Body of pancreas (tissue), 4 donors: Measurements from ENCODE around the gene BUB3. TPM values are rescaled to one million over a fixed set of nuclear protein-coding genes. Genes with fewer than 3 reads are reported as not detected.

Source experiments
- ATAC-seq: fragments of 150-250 bp; one replicate; pipeline ENCODE4 v1.9.1; 2016
- DNase-seq, 4 donors: peaks; one replicate each; pipeline ENCODE4 v3.0.0-alpha.2; 2019
- H3K27ac ChIP-seq, 4 donors: fragments of 200-600 bp; sonication (generic); 1 replicate in 3 of 4; 2 replicates in 1 of 4; pipeline versions ENCODE4 v1.5.1 to v1.6.1; 2016 to 2019; ENCODE audit warnings: mild to moderate bottlenecking in 1 of 4, mixed read lengths in 1 of 4, moderate library complexity in 1 of 4
- H3K27me3 ChIP-seq, 2 donors: fragments of 200-600 bp; sonication (generic); one replicate each; pipeline ENCODE4 v1.6.0; 2016; ENCODE audit warnings: mild to moderate bottlenecking in 1 of 2
- H3K36me3 ChIP-seq, 2 donors: fragments of 200-600 bp; sonication (generic); replicated peaks in 1 of 2; 2 replicates each; pipeline ENCODE4 v1.5.1; 2016; ENCODE audit warnings: low read depth in 2 of 2; ENCODE audit not compliant: insufficient read depth in 1 of 2
- H3K4me1 ChIP-seq: fragments of 200-600 bp; sonication (generic); one replicate; pipeline ENCODE4 v1.6.0; 2016
- H3K4me3 ChIP-seq, 2 donors: fragments of 200-600 bp; sonication (generic); 1 replicate in 1 of 2; 2 replicates in 1 of 2; pipeline ENCODE4 v1.5.1; 2016 to 2019
- H3K9me3 ChIP-seq, 3 donors: fragments of 200-600 bp; sonication (generic); 1 replicate in 2 of 3; 2 replicates in 1 of 3; pipeline ENCODE4 v1.5.1; 2016
- POLR2A ChIP-seq, 3 donors: fragments of 450-650 bp; IDR thresholded peaks; one replicate each; pipeline ENCODE4 v1.6.1; 2016; ENCODE audit warnings: antibody characterized with exemption in 3 of 3, mild to moderate bottlenecking in 2 of 3
- WGBS, 2 donors: methylation state at CpG; one replicate each; pipeline ENCODE4 v1.1.5; 2017; 5-methylcytosine and 5-hydroxymethylcytosine counted together
- intact Hi-C: fragments of 100-400 bp; cut with DNase I; formaldehyde crosslinking; loops from one replicate; pipeline ENCODE4 v1.15.1; 2023
- total RNA-seq, 2 donors: library from RNA; depleted of rRNA; stranded (reverse); fragments of >200 nt; gene quantifications; one replicate each; pipeline ENCODE4 v1.1.0, GENCODE V29; 2016
- TF ChIP-seq, protein P1 (sequence below), 7 experiments: fragments of 450-650 bp in 4 of 7; fragments of 200-600 bp in 3 of 7; sonication (generic) in 3 of 7; IDR thresholded peaks; one replicate each; pipeline ENCODE4 v1.5.1; 2016 to 2019; ENCODE audit warnings: antibody characterized with exemption in 7 of 7

The BUB3 gene, protein sequence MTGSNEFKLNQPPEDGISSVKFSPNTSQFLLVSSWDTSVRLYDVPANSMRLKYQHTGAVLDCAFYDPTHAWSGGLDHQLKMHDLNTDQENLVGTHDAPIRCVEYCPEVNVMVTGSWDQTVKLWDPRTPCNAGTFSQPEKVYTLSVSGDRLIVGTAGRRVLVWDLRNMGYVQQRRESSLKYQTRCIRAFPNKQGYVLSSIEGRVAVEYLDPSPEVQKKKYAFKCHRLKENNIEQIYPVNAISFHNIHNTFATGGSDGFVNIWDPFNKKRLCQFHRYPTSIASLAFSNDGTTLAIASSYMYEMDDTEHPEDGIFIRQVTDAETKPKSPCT
- total RNA-seq = 10 to 100 TPM; 39.4 to 51.1 TPM

DNA sequence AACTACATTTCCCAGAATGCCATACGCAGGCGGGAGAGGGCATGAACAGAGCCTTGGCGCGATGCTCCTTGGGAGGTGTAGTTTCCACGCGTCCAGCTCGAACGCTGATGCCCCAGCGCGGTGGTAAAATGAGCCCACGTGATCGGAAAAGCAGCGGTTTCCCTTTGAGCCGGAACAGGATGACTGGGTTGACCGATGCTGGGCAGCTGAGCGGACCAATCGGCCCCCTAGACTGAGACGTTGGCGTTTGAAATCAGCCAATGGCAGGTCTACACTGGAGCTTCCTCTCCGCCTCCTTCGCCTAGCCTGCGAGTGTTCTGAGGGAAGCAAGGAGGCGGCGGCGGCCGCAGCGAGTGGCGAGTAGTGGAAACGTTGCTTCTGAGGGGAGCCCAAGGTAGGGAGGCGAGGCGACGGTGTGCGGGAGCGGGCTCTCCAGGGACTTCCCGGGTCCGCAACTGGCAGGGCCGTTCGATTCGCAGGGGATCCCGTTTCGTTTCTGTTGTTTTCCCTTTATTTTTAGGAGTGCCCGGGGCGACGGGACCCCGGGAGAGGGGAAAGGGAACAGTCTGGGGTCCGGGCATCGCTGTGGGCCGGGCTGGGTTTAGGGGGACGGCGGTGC lies at the start of gene BUB3:
BUB3 (plus strand) TSS at position 311 of the 619 bp plus-strand sequence. CDS start 516 bp downstream, outside the sequence.
- peak; percentile 97 to 99 (median 98) for DNase-seq
- 0% methylated on average over 29 to 50 of the region's 50 CpGs for WGBS, 2 donors
- Histone ChIP-seq H3K27me3 (peaks cover 0 to 31% of the 10 kb centered on the region in 2 donors), H3K4me3 (peak within 1 kb of the TSS; percentile 73 to 92), H3K4me1 (peaks cover 44% of the 10 kb centered on the region), H3K27ac (peak within 1 kb of the TSS; percentile 55 to 85 (median 78)), H3K9me3 (peaks cover 0 to 2% (median 0%) of the 10 kb centered on the region in 3 donors), H3K36me3 (peaks cover 0 to 10% of the 10 kb centered on the region in 2 donors)
- peak; percentile 53 to 89 (median 85) for TF ChIP-seq POLR2A (IDR thresholded peaks at IDR 0.05)
- TF ChIP-seq, protein P1, sequence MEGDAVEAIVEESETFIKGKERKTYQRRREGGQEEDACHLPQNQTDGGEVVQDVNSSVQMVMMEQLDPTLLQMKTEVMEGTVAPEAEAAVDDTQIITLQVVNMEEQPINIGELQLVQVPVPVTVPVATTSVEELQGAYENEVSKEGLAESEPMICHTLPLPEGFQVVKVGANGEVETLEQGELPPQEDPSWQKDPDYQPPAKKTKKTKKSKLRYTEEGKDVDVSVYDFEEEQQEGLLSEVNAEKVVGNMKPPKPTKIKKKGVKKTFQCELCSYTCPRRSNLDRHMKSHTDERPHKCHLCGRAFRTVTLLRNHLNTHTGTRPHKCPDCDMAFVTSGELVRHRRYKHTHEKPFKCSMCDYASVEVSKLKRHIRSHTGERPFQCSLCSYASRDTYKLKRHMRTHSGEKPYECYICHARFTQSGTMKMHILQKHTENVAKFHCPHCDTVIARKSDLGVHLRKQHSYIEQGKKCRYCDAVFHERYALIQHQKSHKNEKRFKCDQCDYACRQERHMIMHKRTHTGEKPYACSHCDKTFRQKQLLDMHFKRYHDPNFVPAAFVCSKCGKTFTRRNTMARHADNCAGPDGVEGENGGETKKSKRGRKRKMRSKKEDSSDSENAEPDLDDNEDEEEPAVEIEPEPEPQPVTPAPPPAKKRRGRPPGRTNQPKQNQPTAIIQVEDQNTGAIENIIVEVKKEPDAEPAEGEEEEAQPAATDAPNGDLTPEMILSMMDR (IDR thresholded peaks at IDR 0.05) = peak in 5 of 7 experiments; percentile 13 to 57 (median 51)
- intact Hi-C loops = no loop called here
- peak; percentile 98 for ATAC-seq

DNA sequence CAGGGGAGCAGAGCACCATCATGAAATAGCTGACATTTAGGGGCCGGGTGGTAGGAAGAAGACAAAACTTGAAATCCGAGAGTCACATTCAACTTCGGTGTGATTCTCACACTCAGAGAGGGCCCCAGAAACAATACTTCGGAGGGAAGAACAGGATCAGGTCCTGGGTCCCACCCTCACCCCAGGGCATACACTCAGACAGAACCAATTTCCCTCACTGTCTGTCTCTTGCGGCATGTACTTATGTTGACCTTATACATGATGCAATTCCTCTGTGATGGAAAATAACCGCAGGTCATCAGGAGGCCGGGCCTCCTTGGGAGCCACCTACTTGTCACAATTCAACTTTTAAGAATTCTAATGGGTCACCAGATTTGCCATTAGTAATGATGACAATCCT lies 44.7 kb upstream of the BUB3 start:
- no peak for TF ChIP-seq POLR2A (IDR thresholded peaks at IDR 0.05)
- TF ChIP-seq, protein P1 (IDR thresholded peaks at IDR 0.05) = no peak
- H3K4me3 ChIP-seq = no peak overlapping the region
- no peaks in the 10 kb centered on the region for H3K36me3 ChIP-seq
- DNase-seq = no peak
- no peaks in the 10 kb centered on the region for H3K9me3 ChIP-seq
- H3K4me1 ChIP-seq = no peaks in the 10 kb centered on the region
- H3K27me3 ChIP-seq = no peaks in the 10 kb centered on the region
- WGBS, 2 donors = 60 to 65% methylated on average over 7 of the region's 7 CpGs
- H3K27ac ChIP-seq = no peak overlapping the region
- intact Hi-C loops = no loop called here
- no peak for ATAC-seq

DNA sequence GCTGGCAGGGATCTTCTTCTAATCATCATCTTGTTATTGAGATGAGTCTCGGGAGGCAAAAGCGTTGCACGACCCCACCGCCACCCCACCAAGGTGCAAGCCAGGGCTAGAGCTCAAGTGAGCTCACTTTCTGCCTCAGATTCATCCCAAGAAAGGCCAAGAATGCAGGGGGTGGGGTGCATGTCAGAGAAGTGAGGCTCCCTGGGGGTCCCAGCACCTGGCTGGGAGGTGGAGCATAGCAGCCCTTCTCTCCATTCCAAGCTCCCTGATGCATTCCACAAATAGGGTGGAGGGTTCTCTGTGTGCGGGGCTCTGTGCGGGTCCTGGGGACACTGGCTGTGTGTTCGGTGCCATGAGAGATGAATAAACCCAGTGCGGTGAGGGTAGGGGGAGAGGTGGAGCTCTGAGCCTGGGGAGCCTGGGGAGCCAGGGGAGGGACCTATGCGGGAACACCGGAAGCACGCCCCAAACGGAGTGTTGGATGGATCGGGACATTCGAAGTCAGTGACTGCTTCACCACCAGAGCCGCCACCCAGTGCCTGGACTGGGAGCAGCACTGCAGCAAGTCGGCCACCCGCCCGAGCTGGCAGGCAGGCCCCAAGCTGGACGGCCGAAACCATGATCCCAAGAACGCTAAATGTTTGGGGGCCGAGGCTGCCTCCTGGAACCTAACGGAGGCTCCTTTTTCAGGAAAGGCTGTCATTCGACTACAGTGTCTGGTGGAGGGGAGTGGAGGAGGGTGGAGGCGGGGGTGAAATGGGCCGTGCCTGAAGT lies 36.4 kb upstream of the BUB3 start:
- ATAC-seq (no peak), DNase-seq (no peak)
- Histone ChIP-seq H3K9me3 (no peaks in the 10 kb centered on the region), H3K4me1 (no peaks in the 10 kb centered on the region), H3K27ac (no peak overlapping the region), H3K36me3 (no peaks in the 10 kb centered on the region), H3K4me3 (no peak overlapping the region), H3K27me3 (peaks cover 0 to 11% of the 10 kb centered on the region in 2 donors)
- no peak for TF ChIP-seq POLR2A (IDR thresholded peaks at IDR 0.05)
- TF ChIP-seq, protein P1 (IDR thresholded peaks at IDR 0.05) = no peak
- WGBS, 2 donors = 18 to 32% methylated on average over 18 to 26 of the region's 26 CpGs
- intact Hi-C loops = no loop called here

DNA sequence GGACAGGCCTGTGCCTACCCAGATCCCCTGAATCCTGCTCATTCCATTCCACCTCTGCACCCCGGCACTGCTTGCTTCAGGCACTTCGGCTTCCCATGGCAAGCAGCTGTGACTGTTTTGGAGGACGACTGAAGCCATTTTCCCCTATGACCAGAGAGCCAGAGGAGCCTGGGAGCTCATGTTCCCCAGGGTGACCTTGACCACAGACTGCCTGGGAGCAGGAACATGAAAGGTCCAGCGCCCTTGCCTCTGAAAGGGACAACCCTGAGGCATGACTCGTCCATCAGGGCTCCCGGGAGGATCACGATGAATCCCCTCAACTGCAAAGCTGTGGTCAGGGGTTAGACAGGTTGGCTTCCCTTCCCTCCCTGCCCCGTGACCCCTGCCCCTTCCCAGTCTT lies 35.1 kb upstream of the BUB3 start:
- Histone ChIP-seq H3K4me1 (no peaks in the 10 kb centered on the region), H3K36me3 (no peaks in the 10 kb centered on the region), H3K9me3 (no peaks in the 10 kb centered on the region), H3K27me3 (peaks cover 0 to 11% of the 10 kb centered on the region in 2 donors), H3K4me3 (no peak overlapping the region), H3K27ac (no peak overlapping the region)
- intact Hi-C loops = no loop called here
- TF ChIP-seq, protein P1 (IDR thresholded peaks at IDR 0.05) = no peak
- TF ChIP-seq POLR2A (IDR thresholded peaks at IDR 0.05) = no peak
- ATAC-seq (no peak), DNase-seq (no peak)
- WGBS, 2 donors = 56 to 68% methylated on average over 8 of the region's 8 CpGs
